HepG2 (cell line): Measurements from ENCODE around the gene P2RY6. TPM values are rescaled to one million over a fixed set of nuclear protein-coding genes. Genes with fewer than 3 reads are reported as not detected.

Source experiments
- DBP ChIP-seq: sonication (generic); formaldehyde crosslinking; IDR thresholded peaks from 2 replicates; pipeline ENCODE4 v1.4.0; 2020; ENCODE audit warnings: missing genetic modification reagents; ENCODE audit errors: not compliant biosample characterization
- EP300 ChIP-seq, 3 experiments: sonication (generic) in 1 of 3; formaldehyde crosslinking in 1 of 3; IDR thresholded peaks; 2 replicates each; pipeline versions ENCODE4 v1.5.1 to v1.6.1; 2011 to 2020; ENCODE audit warnings: low read depth in 2 of 3, low read length in 2 of 3, borderline replicate concordance in 1 of 3, improper control_type of control experiment in 1 of 3, mild to moderate bottlenecking in 1 of 3, missing genetic modification reagents in 1 of 3, moderate library complexity in 1 of 3
- JUND ChIP-seq: sonication (generic); formaldehyde crosslinking; IDR thresholded peaks from 2 replicates; pipeline ENCODE4 v1.8.0; 2022; ENCODE audit warnings: mild to moderate bottlenecking, missing genetic modification reagents
- KMT2B ChIP-seq: IDR thresholded peaks from 2 replicates; pipeline ENCODE4 v1.6.1; 2016; ENCODE audit warnings: missing genetic modification reagents, missing compliant biosample characterization
- NFAT5 ChIP-seq: sonication (generic); formaldehyde crosslinking; IDR thresholded peaks from 2 replicates; pipeline ENCODE4 v1.4.0; 2020; ENCODE audit warnings: missing genetic modification reagents
- POLR2AphosphoS5 ChIP-seq: IDR thresholded peaks from 2 replicates; pipeline ENCODE4 v1.6.1; 2012; ENCODE audit warnings: low read depth, low read length
- RARA ChIP-seq: IDR thresholded peaks from 2 replicates; pipeline ENCODE4 v1.6.1; 2016; ENCODE audit warnings: missing genetic modification reagents, missing compliant biosample characterization
- RORA ChIP-seq: sonication (generic); formaldehyde crosslinking; IDR thresholded peaks from 2 replicates; pipeline ENCODE4 v1.5.0; 2020; ENCODE audit warnings: mild to moderate bottlenecking, missing genetic modification reagents, moderate library complexity
- SAP130 ChIP-seq: IDR thresholded peaks from 2 replicates; pipeline ENCODE4 v1.6.1; 2016; ENCODE audit warnings: low read depth
- TERF1 ChIP-seq: sonication (generic); formaldehyde crosslinking; IDR thresholded peaks from 2 replicates; pipeline ENCODE4 v1.8.0; 2022; ENCODE audit warnings: mild to moderate bottlenecking, missing genetic modification reagents, moderate library complexity
- THAP9 ChIP-seq: sonication (generic); formaldehyde crosslinking; IDR thresholded peaks from 2 replicates; pipeline ENCODE4; 2020; ENCODE audit warnings: missing genetic modification reagents, mild to moderate bottlenecking, borderline replicate concordance
- ZFP41 ChIP-seq: sonication (generic); formaldehyde crosslinking; IDR thresholded peaks from 2 replicates; pipeline ENCODE4 v1.4.0; 2020; ENCODE audit warnings: mild to moderate bottlenecking, missing genetic modification reagents, borderline replicate concordance
- ZIK1 ChIP-seq: sonication (generic); formaldehyde crosslinking; IDR thresholded peaks from 2 replicates; pipeline ENCODE4 v1.5.0; 2020; ENCODE audit warnings: mild to moderate bottlenecking, low read depth, missing genetic modification reagents, borderline replicate concordance
- ZMYM4 ChIP-seq: sonication (generic); formaldehyde crosslinking; IDR thresholded peaks from 2 replicates; pipeline ENCODE4 v1.8.1; 2023; ENCODE audit warnings: mild to moderate bottlenecking, missing genetic modification reagents
- ZNF124 ChIP-seq: sonication (generic); formaldehyde crosslinking; IDR thresholded peaks from 2 replicates; pipeline ENCODE4 v1.4.0; 2020; ENCODE audit warnings: missing genetic modification reagents
- ZNF17 ChIP-seq: sonication (generic); formaldehyde crosslinking; IDR thresholded peaks from 2 replicates; pipeline ENCODE4 v1.5.0; 2020; ENCODE audit warnings: mild to moderate bottlenecking, missing genetic modification reagents
- ZNF263 ChIP-seq: sonication (generic); formaldehyde crosslinking; IDR thresholded peaks from 2 replicates; pipeline ENCODE4 v1.4.0; 2020; ENCODE audit warnings: missing genetic modification reagents
- ZNF747 ChIP-seq: sonication (generic); formaldehyde crosslinking; IDR thresholded peaks from 2 replicates; pipeline ENCODE4 v1.8.1; 2023; ENCODE audit warnings: missing genetic modification reagents, mild to moderate bottlenecking, borderline replicate concordance
- ZNF776 ChIP-seq: sonication (generic); formaldehyde crosslinking; IDR thresholded peaks from 2 replicates; pipeline ENCODE4 v1.4.0; 2020; ENCODE audit warnings: mild to moderate bottlenecking, missing genetic modification reagents
- polyA plus RNA-seq, 8 experiments: library from polyadenylated mRNA; depleted of rRNA in 3 of 8; stranded (reverse) in 7 of 8; unstranded in 1 of 8; fragments of >200 nt; fragmentation: Illumina TruSeq in 4 of 8; extraction: Trizol in 4 of 8; gene quantifications; 2 replicates each; pipeline versions ENCODE4 v1.2.1 to v1.2.3, GENCODE V29; 2011 to 2016; ENCODE audit warnings: low read depth in 4 of 8, missing spikeins in 1 of 8, mixed read lengths in 1 of 8; ENCODE audit not compliant: insufficient read depth in 1 of 8
- total RNA-seq, 5 experiments: library from RNA; depleted of rRNA; stranded (reverse); fragments of >200 nt; fragmentation: Illumina TruSeq; extraction: Trizol; gene quantifications; 2 replicates each; pipeline ENCODE4 v1.2.3, GENCODE V29; 2016; ENCODE audit warnings: low read depth in 1 of 5

Gene P2RY6
- total and polyA plus RNA-seq, 2 of the 13 experiments (the other 11 are each of a cell fraction or from before 2014, with no cell fraction given): 0.09 to 0.29 TPM

GRCh38 chr11:73307323-73308002 is 35.3 kb downstream of the P2RY6 start (continued):
- TF ChIP-seq NFAT5 (CRISPR knock-in tag) (no peak), ZIK1 (CRISPR knock-in tag) (peak; percentile 65; the same call in 1 of the 2 replicates), KMT2B (CRISPR knock-in tag) (peak; percentile 34; the same call in 1 of the 2 replicates), RORA (CRISPR knock-in tag) (no peak), JUND (CRISPR knock-in tag) (no peak), ZNF124 (peak; percentile 32; the same call in 1 of the 2 replicates), RARA (CRISPR knock-in tag) (no peak), ZNF263 (CRISPR knock-in tag) (no peak; the same call in 1 of the 2 replicates), DBP (CRISPR knock-in tag) (no peak), ZNF17 (no peak), EP300 (IDR thresholded peaks at IDR 0.05; ENCODE audit: low read depth in 2 of 2, low read length in 2 of 2) (peak in 1 of 2 experiments; percentile 30; a peak in 1 of 4 replicates), EP300 (CRISPR knock-in tag; IDR thresholded peaks at IDR 0.05; ENCODE audit: borderline replicate concordance) (no peak), THAP9 (CRISPR knock-in tag) (0 out of 2 replicates have a peak, but pooled peaks have one; percentile 41), ZNF776 (0 out of 2 replicates have a peak, but pooled peaks have one; percentile 51), POLR2AphosphoS5 (peak; percentile 61; the same call in 1 of the 2 replicates), TERF1 (no peak), ZMYM4 (peak; percentile 29; the same call in 1 of the 2 replicates), ZNF747 (no peak; the same call in 1 of the 2 replicates), ZFP41 (no peak), SAP130 (peak; percentile 89)
